C4-2B (cell line): ENCODE data around the gene GDF10.

Experiments used
- ZFX ChIP-seq: fragments of 450-650 bp; IDR thresholded peaks from 2 replicates; pipeline ENCODE4 v1.6.1; 2017
- TF ChIP-seq, protein P1 (sequence below): fragments of 450-650 bp; conservative IDR thresholded peaks from 2 replicates; pipeline ENCODE4 v1.5.1; 2017; ENCODE audit warnings: mild to moderate bottlenecking

DNA sequence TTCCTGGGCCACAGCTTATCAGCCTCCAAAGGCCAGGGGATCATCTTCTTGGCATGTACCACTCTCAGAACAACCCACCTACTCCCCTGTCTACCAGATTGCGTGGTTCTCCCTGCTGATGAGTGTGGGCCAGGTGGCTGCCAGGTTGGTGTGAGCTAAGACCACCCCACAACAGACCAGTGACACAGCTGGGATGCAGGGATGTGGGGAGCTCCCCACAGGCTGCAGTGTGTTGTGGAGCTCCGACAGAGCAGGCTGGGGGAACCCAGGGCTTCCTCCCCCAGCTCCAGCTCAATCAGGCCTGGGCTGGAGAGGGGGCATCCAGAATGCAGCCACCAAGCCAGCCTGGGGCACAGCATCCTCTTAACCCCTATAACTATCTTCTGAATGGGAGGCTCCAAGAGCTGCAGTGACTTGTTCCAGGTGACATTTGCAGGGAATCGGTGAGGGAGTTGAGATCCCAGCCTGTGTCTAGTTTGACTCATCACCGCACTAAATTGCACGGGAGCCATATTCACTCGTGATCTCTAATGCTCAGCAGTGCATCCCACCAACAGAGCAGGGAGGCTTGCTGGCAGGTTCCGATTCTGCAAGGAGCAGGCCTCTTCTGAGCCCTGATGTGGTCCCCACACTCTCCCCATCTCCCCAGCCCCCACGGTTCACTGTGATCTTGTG, 21.7 kb downstream of the GDF10 start:
- TF ChIP-seq, protein P1, sequence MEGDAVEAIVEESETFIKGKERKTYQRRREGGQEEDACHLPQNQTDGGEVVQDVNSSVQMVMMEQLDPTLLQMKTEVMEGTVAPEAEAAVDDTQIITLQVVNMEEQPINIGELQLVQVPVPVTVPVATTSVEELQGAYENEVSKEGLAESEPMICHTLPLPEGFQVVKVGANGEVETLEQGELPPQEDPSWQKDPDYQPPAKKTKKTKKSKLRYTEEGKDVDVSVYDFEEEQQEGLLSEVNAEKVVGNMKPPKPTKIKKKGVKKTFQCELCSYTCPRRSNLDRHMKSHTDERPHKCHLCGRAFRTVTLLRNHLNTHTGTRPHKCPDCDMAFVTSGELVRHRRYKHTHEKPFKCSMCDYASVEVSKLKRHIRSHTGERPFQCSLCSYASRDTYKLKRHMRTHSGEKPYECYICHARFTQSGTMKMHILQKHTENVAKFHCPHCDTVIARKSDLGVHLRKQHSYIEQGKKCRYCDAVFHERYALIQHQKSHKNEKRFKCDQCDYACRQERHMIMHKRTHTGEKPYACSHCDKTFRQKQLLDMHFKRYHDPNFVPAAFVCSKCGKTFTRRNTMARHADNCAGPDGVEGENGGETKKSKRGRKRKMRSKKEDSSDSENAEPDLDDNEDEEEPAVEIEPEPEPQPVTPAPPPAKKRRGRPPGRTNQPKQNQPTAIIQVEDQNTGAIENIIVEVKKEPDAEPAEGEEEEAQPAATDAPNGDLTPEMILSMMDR = no peak
- TF ChIP-seq ZFX = no peak
